HG03060 (cell line): ENCODE measurements around the gene PPM1F.

Source experiments
- ATAC-seq: cut with Tn5 transposase; IDR thresholded peaks from one replicate; pipeline ENCODE4 v1.9.1; 2021; ENCODE audit warnings: low read depth, moderate number of reproducible peaks; ENCODE audit not compliant: unreplicated experiment

The PPM1F gene

DNA sequence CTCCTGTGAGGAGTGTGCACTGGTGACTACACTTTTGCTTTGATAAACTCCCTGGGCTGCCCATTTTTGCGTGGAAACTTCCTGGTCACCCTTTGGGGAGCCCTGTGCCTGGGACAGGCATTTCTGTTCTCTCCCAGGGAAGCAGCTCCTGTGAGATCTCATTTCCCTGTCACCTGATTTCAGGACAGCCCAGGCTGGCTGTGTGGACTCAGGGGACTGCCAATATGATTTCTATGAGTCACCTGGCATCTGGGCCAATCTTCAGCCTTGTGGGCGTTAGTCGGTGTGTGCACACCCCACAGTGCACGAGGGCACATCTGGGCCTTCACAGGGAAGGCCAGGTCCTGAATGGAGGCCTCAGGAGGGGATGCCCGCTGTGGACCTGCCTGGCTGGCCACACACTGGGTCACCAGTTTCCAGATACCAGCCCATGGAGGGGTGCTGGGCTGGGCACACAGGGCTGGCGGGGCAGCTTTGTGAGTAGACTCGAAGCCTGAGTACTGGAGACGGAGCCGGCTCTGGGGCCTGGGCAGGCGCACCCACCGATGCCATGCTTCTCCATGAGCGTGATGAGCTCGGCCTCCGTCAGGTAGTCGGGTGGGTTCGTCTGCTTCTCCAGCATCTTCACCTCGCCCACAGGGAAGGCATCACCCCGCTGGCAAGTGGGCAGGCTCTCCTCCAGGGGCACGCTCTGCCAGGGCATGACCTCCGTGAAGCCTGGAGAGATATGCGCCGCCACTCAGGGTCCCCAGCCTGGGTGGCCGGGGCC lies 9.4 kb upstream of the PPM1F start:
- no peak for ATAC-seq

DNA sequence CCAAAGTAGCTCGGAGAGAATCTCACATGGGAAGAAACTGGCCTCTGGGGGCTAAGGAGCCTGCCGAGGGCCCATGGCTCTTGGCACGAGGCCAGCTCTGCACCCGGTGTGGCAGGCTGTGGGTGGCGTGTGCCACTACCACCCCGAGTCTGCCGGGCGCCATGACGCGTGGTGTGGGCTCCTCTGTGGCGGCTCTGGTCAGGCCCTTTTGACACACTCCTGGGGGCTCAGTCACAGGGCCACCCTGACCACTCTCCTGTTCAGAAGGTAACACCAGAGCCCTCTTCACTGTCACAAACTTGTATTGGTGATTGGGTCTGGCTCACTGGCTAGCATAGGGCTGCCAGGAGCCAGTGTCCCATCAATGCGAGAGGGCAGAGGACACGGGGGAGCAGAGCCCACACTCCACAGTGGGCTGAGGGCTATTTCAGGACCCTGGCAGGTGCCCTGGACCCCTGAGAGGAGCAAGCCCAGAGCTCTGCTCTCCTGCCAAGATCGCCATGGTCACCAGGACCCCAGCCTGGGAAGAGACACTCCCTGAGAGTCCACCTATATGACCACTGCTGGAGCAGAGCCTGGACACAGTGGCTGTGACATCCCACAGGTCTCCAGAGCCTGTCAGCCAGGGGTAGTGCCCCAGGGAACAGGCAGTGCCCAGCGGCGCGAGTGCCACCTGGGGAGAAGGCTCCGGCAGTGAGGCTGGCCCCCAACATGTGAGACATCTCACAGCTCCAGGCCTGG lies 8.6 kb upstream of the PPM1F start:
- ATAC-seq = no peak

DNA sequence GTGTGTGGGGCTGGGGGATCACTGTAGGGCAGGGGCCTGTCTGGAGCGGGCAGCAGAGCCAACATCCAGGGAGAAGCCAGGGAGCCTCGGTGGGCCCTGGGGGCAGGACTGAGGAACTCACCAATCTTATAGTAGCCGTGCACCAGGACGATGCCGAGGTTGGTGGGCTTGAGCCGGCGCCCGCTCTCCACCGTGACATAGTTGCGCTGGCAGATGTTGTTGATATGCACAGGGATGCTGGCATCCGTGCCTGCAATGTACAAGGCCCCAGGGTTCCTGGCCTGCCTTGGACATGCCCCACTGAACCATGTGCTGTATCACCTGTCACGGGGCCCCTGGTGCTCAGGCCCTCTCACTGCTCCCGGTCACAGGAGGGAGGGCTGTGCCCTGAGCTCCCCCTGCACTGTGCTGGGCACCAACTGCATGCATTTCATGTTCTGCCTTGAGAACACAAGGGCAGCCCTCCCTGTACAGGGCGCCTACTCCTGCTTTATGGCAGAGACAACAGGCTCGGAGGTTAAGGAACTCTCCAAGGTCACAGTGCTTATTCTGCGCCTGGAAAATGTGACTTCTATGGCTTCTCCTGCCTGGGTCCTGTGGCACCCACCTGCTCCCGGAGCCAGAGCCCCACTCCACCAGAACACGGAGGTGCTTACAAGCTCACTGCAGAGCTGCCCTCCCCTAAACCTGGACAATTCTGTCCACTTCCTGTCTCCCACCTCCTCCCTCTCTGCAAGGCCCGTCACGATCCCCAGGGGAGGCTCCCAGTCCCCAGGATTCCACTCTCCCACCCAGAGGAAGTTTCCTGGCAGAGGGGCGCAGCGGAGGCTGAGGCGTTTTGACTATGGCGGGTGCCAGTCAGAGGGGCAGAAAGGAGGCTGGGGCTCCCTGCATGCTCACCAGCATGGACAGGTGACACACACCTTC lies 7.8 kb upstream of the PPM1F start:
- no peak for ATAC-seq

DNA sequence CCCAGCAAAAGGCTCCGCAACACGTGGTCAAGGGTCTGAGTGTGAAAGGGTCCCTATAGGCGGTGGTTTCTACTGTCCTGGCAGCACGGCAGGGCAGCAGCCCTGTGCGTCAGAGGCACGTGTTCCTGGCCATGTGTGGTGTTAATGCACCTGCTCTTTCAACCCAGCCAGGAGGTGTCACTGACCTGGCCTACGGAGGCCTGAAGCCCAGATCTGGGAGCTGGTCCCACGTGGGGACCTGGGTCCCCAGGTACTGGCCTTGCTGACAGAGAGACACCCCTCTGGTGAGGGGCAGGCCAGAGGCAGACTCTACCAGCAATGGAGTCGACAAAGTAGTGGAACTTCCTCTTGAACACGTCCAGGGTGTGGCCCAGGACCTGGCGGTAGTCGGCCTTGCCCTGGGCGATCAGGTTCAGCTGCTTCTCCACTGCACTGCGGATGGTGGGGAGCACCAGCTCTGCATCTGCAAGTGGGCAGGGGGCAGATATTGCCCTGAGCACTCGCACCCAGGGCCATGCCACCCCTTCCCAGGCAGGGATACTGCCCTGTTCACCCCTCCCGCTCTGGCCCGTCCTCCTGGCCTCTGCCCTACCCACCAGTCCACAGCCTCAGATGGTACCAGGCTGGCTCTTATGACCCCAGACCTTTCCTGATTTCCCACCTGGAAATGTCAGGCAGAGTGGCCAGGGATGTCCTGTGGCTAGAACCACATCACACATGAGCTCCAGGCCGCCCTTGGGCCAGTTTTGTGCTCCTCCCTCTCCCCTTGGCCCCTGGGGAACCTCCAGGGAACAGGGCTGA lies 6.8 kb upstream of the PPM1F start:
- no peak for ATAC-seq

DNA sequence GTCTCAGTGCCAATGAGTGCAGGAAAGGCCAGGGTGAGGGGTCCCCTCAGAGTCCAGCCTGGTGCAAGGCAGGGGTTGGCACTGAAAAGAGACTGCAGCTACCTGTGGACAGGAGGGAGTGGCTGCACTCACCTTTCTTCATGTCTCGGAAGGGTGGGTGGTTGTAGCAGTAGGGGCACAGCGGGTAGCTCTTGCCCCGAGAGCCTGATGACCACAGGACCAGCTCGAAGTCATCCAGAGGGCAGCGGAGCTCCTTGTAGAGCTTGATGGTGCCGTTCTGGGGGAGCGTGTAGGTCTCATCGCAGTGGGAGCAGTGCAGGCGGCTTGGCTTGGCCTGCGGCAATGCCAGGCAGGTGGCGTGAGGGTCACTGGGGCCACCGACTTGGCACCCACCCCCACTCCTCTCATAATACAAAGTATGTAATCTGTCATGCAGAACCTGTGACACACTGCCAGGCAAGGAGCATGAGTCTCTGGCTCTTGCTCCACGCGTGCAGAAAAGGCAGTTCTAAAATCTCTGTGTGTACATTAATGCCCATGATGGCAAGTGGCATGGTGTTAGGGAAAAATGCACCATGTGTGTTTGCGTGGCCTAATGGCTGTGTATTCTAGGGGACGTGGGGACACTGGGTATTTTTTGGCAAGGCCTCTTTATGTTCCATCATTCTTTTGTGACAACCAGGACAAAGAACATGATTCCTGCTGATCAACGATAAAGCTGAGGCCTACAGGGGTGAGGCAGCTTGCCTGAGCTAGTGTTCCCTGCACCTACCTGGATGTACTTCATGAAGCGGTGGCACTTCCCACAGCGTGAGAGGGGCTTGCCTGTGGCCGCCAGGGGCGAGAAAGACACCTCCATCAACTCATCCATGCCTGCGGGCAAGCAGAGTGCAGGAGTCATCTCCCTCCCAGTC lies 6.0 kb upstream of the PPM1F start:
- ATAC-seq = no peak

DNA sequence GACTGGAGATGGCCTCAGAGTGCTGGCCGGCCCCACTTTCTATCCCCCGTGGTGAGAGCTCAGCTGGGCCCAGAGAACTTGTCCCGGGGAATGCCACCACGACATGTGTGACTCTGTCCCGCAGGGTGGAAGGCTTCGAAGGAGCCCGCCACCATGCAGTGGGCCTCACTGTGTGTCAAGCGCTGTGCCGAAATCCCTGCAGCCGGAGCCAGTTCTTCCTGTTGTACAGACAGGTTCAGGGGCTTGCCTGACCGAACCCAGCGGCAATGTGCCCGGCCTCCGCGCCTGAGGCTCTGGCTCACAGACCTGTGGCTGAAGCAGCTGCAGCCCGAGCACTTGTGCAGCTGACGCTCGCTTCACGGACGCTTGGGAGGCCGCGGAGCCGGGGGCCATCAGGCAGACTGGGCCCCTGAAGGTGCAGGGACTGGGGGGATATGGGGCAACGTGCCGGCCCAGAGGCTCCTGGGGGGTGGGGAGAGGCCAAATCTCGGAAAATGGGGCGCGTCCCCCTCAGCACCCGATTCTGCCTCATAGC lies 650 bp downstream of the PPM1F start:
- ATAC-seq = no peak

DNA sequence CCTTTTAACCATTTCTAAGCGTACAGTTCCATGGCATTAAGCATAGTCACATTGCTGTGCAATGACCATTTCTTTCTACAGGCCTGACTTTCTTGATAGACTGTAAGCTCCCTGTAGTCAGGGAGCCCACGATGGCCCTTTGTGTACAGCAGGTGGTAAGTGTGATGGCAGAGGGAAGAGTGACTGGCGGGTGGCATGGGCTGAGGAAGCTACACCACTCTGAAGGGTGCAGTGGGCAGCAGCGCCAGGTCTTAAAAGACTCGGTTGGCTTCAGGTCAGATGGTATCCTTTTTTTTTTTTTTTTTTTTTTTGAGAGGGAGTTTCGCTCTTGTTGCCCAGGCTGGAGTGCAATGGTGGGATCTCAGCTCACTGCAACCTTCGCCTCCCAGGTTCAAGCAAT lies 1.6 kb downstream of the PPM1F start:
- ATAC-seq = no peak

DNA sequence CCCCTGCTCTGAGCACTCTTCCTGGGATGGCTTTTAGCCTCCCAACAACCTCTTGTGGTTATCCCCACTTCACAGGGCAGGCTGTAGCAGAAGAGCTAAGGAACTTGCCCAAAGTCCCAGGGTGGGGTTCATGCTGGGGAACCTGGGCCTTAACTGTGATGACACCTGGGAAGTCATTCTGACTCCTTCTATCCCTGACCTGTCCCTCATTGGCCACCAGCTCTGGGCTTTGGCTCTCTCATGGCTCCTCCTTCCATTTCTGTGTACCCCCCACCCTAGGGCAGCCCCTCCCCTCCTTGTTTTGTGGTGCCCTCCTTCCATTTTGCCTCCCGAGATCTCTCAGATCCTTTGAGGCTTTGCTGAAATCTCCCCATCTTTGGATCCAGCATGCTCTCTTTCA lies 2.7 kb downstream of the PPM1F start:
- ATAC-seq = no peak

DNA sequence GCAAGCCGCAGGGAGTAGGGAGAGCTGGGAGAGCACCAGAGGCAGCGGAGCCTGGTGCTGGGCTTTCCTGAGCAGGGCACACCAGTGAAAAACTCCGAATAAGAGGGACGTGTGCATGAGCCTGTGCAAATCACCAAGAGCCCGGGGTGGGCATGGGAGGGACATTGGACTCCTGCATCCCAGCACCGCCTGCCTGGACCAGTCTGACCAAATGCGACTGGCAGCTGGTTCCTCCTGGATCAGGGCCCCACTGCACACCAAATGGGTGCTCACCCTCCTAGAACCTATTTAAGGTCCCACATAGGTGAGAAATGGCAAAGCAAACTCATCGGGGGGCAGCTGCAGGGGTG lies 3.1 kb downstream of the PPM1F start:
- ATAC-seq = no peak

DNA sequence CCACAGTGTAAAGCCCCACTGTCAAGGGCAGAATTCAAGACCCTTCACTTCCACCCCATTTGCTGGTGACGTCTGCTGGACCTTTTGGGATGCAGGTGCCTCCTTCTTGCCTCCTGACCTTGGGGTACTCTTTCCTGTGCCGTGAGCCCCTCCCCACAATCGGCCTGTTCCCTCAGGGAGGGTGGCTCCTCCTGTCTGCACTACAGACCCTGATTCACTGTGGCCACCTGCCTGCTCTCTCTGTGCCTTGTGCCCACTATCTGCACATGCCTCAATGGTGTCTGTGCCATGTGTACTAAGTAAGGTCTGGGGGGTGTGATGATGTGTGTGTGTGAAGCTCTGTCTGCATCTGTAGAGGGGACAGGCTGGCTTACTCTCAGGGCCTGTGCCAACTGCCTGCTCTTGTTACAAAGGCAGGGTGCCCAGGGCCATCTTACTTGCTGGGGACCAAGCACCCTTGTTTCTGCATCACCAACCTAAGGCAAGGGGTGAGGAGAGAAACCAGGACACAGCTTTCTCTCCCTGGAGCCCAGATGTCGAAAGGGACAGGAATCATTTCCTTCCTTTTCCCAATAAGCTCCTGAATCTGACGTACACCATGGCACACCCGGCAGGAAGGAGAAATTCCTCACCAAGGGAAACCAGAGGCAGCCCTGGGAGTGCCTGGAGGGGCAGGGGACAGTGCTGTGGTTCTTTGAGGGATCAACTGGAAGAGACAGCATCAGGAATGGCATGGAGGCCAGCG lies 3.7 kb downstream of the PPM1F start:
- ATAC-seq = no peak

DNA sequence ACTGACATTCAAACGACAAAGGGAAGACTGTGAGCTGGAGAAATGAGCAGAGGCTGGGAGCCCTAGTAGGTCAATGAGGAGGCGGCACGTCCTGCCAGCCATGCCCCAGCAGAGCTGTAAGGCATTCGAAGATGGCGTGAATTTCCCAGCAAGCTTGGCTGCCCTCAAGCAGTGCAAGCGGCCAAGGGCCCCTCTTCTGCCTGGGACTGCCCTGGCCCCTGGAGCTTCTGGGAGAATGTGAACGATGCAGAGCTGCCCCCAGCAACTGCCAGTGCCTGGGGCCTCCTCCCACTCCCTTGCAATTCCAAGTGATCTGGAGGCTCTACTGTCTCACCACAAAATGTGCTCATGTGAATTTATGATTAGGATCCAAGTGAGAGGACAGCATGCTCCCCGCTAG lies 4.3 kb downstream of the PPM1F start:
- ATAC-seq = no peak

DNA sequence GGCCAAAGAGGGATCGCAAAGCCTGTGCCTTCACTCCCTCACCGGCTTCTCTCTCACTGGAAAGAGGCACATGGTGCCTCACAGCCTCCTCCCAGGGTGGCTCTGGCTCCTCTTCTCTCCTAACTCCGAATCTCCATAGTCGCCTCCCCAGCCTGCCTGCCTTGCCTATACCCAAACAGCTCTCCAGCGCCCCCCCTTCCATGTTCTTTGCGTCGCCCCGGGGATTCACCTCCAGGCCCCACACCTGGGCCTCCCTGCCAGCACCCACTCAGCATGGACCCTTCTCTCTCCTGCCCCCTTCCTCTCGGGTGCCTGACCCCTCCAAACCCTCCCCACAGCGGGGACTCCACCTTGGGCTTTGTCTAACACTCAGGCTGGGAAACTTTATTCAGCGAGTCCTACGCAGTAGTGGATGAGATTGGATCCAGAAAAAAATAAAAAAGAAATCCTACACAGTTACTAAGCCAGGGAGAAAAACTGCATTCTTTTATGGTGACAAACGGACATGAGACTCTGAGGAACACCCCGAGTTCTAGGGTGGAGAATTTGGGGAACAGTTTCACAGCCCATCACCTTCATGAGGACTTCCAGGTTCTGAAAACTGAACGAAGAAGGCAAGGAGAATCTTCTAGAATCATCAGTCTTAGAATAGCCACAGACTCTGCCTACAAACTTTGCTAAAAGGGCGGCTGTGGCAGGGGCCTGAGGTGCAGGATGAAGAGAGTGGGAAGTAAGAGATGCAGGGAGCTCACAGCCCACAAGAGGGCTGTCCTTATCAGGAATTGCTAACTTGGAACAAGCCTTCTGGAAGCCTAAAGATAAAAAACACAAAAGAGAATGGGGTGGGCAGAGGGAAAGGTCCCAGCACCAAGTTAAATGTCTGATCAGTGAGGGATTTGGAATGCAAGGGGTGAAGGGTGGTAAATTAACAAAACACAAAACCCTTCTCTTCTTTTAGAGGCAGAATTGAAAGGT lies 5.3 kb downstream of the PPM1F start:
- ATAC-seq = no peak

DNA sequence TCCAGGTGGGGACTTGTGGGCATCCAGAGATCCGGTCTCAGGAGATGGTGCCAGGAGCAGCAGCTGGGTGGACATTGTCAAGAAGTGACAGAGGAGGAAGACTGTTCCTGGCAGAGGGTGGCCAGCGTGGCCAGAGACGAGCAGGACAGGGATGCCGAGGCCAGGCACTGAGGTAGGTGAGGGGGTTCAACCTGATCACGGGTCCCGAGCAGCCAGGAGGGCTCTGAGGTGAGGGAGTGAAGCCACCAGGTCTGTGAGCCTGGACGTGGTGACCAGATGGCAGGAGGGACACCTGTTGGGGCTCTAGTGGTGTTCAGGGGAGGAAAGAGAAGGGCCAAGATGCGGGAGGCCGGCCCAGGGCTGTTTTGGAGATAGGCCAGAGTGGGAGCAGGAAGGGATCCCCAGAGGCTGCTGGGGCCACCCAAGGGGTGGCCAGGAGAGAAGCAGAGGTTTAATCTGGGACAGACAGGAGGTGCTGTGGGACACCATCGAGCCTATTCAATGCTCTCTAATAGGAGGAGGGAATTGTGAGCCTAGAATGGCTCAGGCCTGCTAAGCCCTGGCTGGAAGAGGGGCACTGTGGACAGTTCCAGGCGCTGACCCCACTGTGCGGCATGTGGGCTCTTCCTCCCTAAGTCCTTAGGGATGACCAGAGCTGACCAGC lies 6.3 kb downstream of the PPM1F start:
- ATAC-seq = no peak

DNA sequence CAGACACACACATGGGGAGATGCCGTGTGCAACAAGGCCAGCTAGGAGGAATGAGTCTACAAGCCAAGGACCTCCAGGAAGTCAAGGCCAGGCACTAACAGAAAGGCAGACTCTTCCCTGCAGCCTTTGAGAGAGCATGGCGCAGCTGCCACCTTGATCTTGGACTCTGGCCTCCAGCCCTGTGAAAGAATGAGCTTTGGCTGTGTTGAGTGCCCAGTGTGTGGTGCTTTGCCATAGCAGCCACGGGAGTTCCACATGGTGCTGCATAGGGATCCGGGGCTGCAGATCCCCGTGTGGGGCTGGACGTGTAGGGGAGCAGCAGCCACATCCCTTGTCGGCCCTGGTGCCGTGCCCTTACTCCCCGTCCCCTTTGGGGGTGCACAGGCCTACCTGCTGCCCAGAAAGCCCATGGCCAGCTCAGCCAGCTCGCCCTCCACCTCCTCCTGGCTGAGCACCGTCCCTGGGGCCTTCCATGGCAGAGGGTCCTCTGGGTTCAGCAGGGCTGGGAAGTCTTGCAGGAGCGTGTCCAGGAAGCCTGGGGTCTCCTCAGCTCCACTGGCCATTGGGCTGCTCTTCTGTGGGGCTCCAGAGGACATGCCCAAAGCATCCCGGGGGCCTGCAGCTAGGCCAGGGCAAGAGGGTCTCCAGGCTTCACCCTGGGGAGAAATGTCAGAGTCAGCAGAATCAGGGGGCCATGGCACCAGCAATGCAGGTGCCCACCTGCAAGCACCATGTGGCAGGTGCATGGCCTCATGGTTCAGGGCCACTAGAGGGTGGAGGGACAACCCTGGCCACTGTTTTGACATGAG lies 7.0 kb downstream of the PPM1F start:
- ATAC-seq = no peak

DNA sequence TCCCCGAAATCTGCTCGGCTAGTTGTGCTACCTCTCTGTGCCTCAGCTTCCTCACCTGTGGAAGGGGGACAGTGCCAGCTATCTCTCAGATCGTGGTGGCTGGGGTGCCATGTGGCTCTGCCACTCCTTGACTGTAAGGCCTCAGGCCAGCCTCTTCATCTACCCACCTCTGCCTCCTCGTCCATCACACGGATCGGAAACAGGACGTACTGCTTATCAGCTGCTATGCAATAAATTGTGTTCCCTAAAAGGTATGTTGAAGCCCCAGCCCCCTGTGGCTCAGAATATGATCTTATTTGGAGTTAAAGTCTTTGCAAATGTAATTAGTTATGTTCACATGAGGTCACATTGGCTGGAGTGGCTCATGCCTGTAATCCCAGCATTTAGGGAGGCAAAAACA lies 7.8 kb downstream of the PPM1F start:
- ATAC-seq = no peak
